Nephron progenitor cell (in vitro differentiated cells): ENCODE measurements around the gene ACOT7.

Experiments
- DNase-seq: peaks from one replicate; pipeline ENCODE4 v3.0.0; 2021
- H3K27ac Mint-ChIP-seq: 2 replicates; pipeline ENCODE4 v1.8.0; 2021; ENCODE audit warnings: mild to moderate bottlenecking, moderate library complexity, mixed read lengths
- H3K27me3 Mint-ChIP-seq: 2 replicates; pipeline ENCODE4 v1.8.0; 2021; ENCODE audit warnings: mild to moderate bottlenecking, low read depth, mixed read lengths; ENCODE audit not compliant: poor library complexity
- H3K36me3 Mint-ChIP-seq: 2 replicates; pipeline ENCODE4 v1.8.0; 2021; ENCODE audit warnings: low read depth, mixed read lengths
- H3K4me1 Mint-ChIP-seq: 2 replicates; pipeline ENCODE4 v1.8.0; 2021; ENCODE audit warnings: mixed read lengths
- H3K4me3 Mint-ChIP-seq: 2 replicates; pipeline ENCODE4 v1.8.0; 2021; ENCODE audit warnings: mild to moderate bottlenecking, moderate library complexity, mixed read lengths
- H3K9me3 Mint-ChIP-seq: 2 replicates; pipeline ENCODE4 v1.8.0; 2021; ENCODE audit warnings: mild to moderate bottlenecking, moderate library complexity, mixed read lengths
- TF ChIP-seq, protein P1 (sequence below): fragments of 200-600 bp; sonication (generic); IDR thresholded peaks from 2 replicates; pipeline ENCODE4 v1.5.0; 2021; ENCODE audit warnings: antibody characterized with exemption

ACOT7 gene

DNA sequence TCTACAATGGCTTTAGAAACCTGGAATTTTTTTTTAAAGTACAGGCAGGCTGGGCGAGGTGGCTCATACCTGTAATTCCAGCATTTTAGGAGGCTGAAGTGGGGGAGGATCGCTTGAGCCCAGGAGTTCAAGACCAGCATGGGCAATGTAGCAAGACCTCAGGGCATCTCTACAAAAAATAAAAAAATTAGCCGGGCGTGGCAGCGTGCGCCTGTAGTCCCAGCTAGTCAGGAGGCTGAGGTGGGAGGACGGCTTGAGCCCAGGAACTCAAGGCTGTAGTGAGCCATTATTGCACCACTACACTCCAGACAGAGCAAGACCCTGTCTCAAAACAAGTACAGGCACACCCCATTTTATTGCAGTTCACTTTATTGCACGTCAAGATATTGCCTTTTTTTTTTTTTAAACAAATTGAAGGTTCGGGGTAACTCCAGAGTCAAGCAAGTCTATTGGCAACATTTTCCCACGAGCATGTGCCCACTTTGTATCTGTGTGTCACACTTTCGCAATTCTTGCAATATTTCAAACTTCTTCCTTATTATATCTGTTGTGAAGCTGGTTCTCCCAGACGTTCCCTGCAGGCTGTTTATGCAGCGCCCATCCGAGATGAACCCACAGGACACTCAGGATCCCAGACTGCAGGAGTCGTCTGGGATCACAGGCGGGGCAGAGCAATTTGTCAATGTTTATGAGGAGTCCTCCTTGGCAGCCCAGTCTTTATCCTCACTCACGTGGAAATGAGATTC, 21.5 kb upstream of the ACOT7 start:
- H3K9me3 Mint-ChIP-seq = no peaks in the 10 kb centered on the region
- H3K27me3 Mint-ChIP-seq = peaks cover 94% of the 10 kb centered on the region
- H3K4me3 Mint-ChIP-seq = peak overlapping the region; percentile 26
- H3K4me1 Mint-ChIP-seq = peaks cover 42% of the 10 kb centered on the region
- H3K27ac Mint-ChIP-seq = no peak overlapping the region
- TF ChIP-seq, protein P1, sequence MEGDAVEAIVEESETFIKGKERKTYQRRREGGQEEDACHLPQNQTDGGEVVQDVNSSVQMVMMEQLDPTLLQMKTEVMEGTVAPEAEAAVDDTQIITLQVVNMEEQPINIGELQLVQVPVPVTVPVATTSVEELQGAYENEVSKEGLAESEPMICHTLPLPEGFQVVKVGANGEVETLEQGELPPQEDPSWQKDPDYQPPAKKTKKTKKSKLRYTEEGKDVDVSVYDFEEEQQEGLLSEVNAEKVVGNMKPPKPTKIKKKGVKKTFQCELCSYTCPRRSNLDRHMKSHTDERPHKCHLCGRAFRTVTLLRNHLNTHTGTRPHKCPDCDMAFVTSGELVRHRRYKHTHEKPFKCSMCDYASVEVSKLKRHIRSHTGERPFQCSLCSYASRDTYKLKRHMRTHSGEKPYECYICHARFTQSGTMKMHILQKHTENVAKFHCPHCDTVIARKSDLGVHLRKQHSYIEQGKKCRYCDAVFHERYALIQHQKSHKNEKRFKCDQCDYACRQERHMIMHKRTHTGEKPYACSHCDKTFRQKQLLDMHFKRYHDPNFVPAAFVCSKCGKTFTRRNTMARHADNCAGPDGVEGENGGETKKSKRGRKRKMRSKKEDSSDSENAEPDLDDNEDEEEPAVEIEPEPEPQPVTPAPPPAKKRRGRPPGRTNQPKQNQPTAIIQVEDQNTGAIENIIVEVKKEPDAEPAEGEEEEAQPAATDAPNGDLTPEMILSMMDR = no peak
- H3K36me3 Mint-ChIP-seq = no peaks in the 10 kb centered on the region
- DNase-seq = no peak

- Mint-ChIP-seq H3K36me3 (no peaks in the 10 kb centered on the region), H3K9me3 (no peaks in the 10 kb centered on the region), H3K27ac (no peak overlapping the region), H3K27me3 (peaks cover 91% of the 10 kb centered on the region), H3K4me3 (peak overlapping the region; percentile 54), H3K4me1 (peaks cover 42% of the 10 kb centered on the region)
- TF ChIP-seq, protein P1 = peak; percentile 53
- no peak for DNase-seq
Measured at GRCh38 chr1:6414443-6414844, 20.9 kb upstream of the ACOT7 start.

GRCh38 chr1:6412896-6413295, 19.3 kb upstream of the ACOT7 start:
- H3K27me3 Mint-ChIP-seq = peaks cover 82% of the 10 kb centered on the region
- TF ChIP-seq, protein P1 = no peak
- no peak overlapping the region for H3K27ac Mint-ChIP-seq
- H3K36me3 Mint-ChIP-seq = no peaks in the 10 kb centered on the region
- H3K4me3 Mint-ChIP-seq = peak overlapping the region; percentile 24
- DNase-seq = no peak
- peaks cover 42% of the 10 kb centered on the region for H3K4me1 Mint-ChIP-seq
- H3K9me3 Mint-ChIP-seq = no peaks in the 10 kb centered on the region

- no peaks in the 10 kb centered on the region for H3K36me3 Mint-ChIP-seq
- peaks cover 28% of the 10 kb centered on the region for H3K4me1 Mint-ChIP-seq
- TF ChIP-seq, protein P1 = no peak
- no peak overlapping the region for H3K4me3 Mint-ChIP-seq
- peaks cover 78% of the 10 kb centered on the region for H3K27me3 Mint-ChIP-seq
- no peak for DNase-seq
- H3K27ac Mint-ChIP-seq = no peak overlapping the region
- H3K9me3 Mint-ChIP-seq = no peaks in the 10 kb centered on the region
Measured at GRCh38 chr1:6410248-6410893, 16.8 kb upstream of the ACOT7 start.

- Mint-ChIP-seq H3K4me3 (no peak overlapping the region), H3K36me3 (no peaks in the 10 kb centered on the region)
Measured at GRCh38 chr1:6409733-6410132, 16.2 kb upstream of the ACOT7 start.

More at GRCh38 chr1:6409733-6410132, 16.2 kb upstream of the ACOT7 start:
- TF ChIP-seq, protein P1 = no peak
- H3K27me3 Mint-ChIP-seq = peaks cover 78% of the 10 kb centered on the region
- peaks cover 22% of the 10 kb centered on the region for H3K4me1 Mint-ChIP-seq
- no peak overlapping the region for H3K27ac Mint-ChIP-seq
- H3K9me3 Mint-ChIP-seq = no peaks in the 10 kb centered on the region
- DNase-seq = no peak
